A549 (cell line): ENCODE data around the gene NDUFV3.

Experiments
- CTCF ChIP-seq: fragments of >200 bp; sonication (Bioruptor Twin); formaldehyde crosslinking; IDR thresholded peaks from 3 replicates; pipeline ENCODE4 v1.5.1; 2016
- ELK1 ChIP-seq: fragments of 150-350 bp; IDR thresholded peaks from 2 replicates; pipeline ENCODE4 v1.6.1; 2014; ENCODE audit warnings: low read depth, mild to moderate bottlenecking, low read length
- EP300 ChIP-seq, 2 experiments: fragments of >200 bp; sonication (Bioruptor Twin); formaldehyde crosslinking; IDR thresholded peaks; 2 replicates in 1 of 2; 3 replicates in 1 of 2; pipeline ENCODE4 v1.6.1; 2016 to 2017
- POLR2A ChIP-seq: IDR thresholded peaks from 2 replicates; pipeline ENCODE4 v1.6.1; 2012; ENCODE audit warnings: mild to moderate bottlenecking, low read length
- POLR2AphosphoS2 ChIP-seq: conservative IDR thresholded peaks from 2 replicates; pipeline ENCODE4 v1.6.1; 2012; ENCODE audit warnings: low read length, improper control_type of control experiment, inconsistent platforms
- RARB ChIP-seq: fragments of 250-450 bp; sonication (Bioruptor Pico); IDR thresholded peaks from 2 replicates; pipeline ENCODE4 v1.8.0; 2021; ENCODE audit warnings: mild to moderate bottlenecking, moderate library complexity
- REST ChIP-seq: fragments of 200-600 bp; sonication (generic); IDR thresholded peaks from 2 replicates; pipeline ENCODE4 v1.6.1; 2016; ENCODE audit warnings: antibody characterized with exemption, mild to moderate bottlenecking, moderate library complexity
- RFX5 ChIP-seq: fragments of 450-650 bp; IDR thresholded peaks from 2 replicates; pipeline ENCODE4 v1.7.1; 2014; ENCODE audit warnings: antibody characterized with exemption, mild to moderate bottlenecking, moderate library complexity
- SREBF2 ChIP-seq: fragments of 450-650 bp; IDR thresholded peaks from 2 replicates; pipeline ENCODE4 v1.6.1; 2014; ENCODE audit warnings: mild to moderate bottlenecking, moderate library complexity
- ZNF302 ChIP-seq: fragments of 250-450 bp; sonication (Bioruptor Pico); IDR thresholded peaks from 2 replicates; pipeline ENCODE4 v1.9.0; 2021; ENCODE audit warnings: inconsistent platforms, mild to moderate bottlenecking, moderate library complexity
- TF ChIP-seq, protein P1 (sequence below): fragments of 250-450 bp; sonication (Bioruptor Pico); IDR thresholded peaks from 2 replicates; pipeline ENCODE4 v1.5.0; 2021; ENCODE audit warnings: mild to moderate bottlenecking, moderate library complexity, borderline replicate concordance

GRCh38 chr21:42924433-42924751 is 31.3 kb downstream of the NDUFV3 start:
- TF ChIP-seq CTCF (no peak), POLR2A (no peak), ZNF302 (CRISPR knock-in tag) (no peak), REST (no peak), RARB (CRISPR knock-in tag) (no peak), POLR2AphosphoS2 (no peak), ELK1 (no peak), RFX5 (no peak), EP300 (IDR thresholded peaks at IDR 0.05) (no peak), SREBF2 (no peak)
- TF ChIP-seq, protein P1, sequence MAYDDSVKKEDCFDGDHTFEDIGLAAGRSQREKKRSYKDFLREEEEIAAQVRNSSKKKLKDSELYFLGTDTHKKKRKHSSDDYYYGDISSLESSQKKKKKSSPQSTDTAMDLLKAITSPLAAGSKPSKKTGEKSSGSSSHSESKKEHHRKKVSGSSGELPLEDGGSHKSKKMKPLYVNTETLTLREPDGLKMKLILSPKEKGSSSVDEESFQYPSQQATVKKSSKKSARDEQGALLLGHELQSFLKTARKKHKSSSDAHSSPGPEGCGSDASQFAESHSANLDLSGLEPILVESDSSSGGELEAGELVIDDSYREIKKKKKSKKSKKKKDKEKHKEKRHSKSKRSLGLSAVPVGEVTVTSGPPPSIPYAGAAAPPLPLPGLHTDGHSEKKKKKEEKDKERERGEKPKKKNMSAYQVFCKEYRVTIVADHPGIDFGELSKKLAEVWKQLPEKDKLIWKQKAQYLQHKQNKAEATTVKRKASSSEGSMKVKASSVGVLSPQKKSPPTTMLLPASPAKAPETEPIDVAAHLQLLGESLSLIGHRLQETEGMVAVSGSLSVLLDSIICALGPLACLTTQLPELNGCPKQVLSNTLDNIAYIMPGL (CRISPR knock-in tag), result no peak
